Liver (tissue), 9 donors: Measurements from ENCODE around the gene RPS6KA2. TPM values are rescaled to one million over a fixed set of nuclear protein-coding genes. Genes with fewer than 3 reads are reported as not detected.

Experiments
- DNase-seq: peaks from one replicate; pipeline ENCODE4 v3.0.0-alpha.2; 2017; ENCODE audit warnings: low spot score
- H3K27ac ChIP-seq, 2 donors: one replicate each; pipeline ENCODE4 v1.7.0; 2013; ENCODE audit warnings: inconsistent platforms in 2 of 2, low read length in 2 of 2, control low read depth in 1 of 2, low read depth in 1 of 2, mild to moderate bottlenecking in 1 of 2
- H3K27me3 ChIP-seq, 4 donors: one replicate each; pipeline versions ENCODE4 v1.6.1 to v1.7.0; 2013; ENCODE audit warnings: low read length in 3 of 4, inconsistent platforms in 1 of 4, mild to moderate bottlenecking in 1 of 4, moderate library complexity in 1 of 4; ENCODE audit not compliant: control insufficient read depth in 4 of 4, insufficient read depth in 4 of 4
- H3K36me3 ChIP-seq, 4 donors: one replicate each; pipeline versions ENCODE4 v1.6.1 to v1.7.0; 2013; ENCODE audit warnings: low read length in 3 of 4, mild to moderate bottlenecking in 3 of 4, low read depth in 1 of 4, moderate library complexity in 1 of 4; ENCODE audit not compliant: control insufficient read depth in 4 of 4, insufficient read depth in 3 of 4
- H3K4me1 ChIP-seq, 4 donors: one replicate each; pipeline versions ENCODE4 v1.6.1 to v1.7.0; 2013; ENCODE audit warnings: low read length in 3 of 4, mild to moderate bottlenecking in 3 of 4, moderate library complexity in 1 of 4; ENCODE audit not compliant: control insufficient read depth in 4 of 4, insufficient read depth in 4 of 4
- H3K4me3 ChIP-seq, 3 donors: one replicate each; pipeline versions ENCODE4 v1.6.1 to v1.7.0; 2013; ENCODE audit warnings: low read length in 3 of 3, control low read depth in 1 of 3, low read depth in 1 of 3, mild to moderate bottlenecking in 1 of 3
- H3K9ac ChIP-seq, 2 donors: one replicate each; pipeline ENCODE4 v1.7.0; 2013; ENCODE audit warnings: low read length in 2 of 2, mild to moderate bottlenecking in 2 of 2, moderate library complexity in 2 of 2, control low read depth in 1 of 2, low read depth in 1 of 2
- H3K9me3 ChIP-seq, 4 donors: one replicate each; pipeline versions ENCODE4 v1.6.1 to v1.7.0; 2013; ENCODE audit warnings: low read length in 3 of 4; ENCODE audit not compliant: control insufficient read depth in 4 of 4
- ATF3 ChIP-seq: IDR thresholded peaks from 2 replicates; pipeline ENCODE4 v1.6.1; 2016; ENCODE audit warnings: antibody characterized with exemption
- EGR1 ChIP-seq, 2 donors: IDR thresholded peaks; 2 replicates each; pipeline ENCODE4 v1.6.1; 2016 to 2018; ENCODE audit warnings: antibody characterized with exemption in 2 of 2, low read depth in 2 of 2
- FOXA1 ChIP-seq: IDR thresholded peaks from 2 replicates; pipeline ENCODE4 v1.6.1; 2016; ENCODE audit warnings: antibody characterized with exemption
- FOXA2 ChIP-seq: IDR thresholded peaks from 2 replicates; pipeline ENCODE4 v1.6.1; 2016; ENCODE audit warnings: antibody characterized with exemption
- HNF4A ChIP-seq, 2 donors: conservative IDR thresholded peaks; 2 replicates each; pipeline ENCODE4 v1.6.1; 2016; ENCODE audit warnings: antibody characterized with exemption in 2 of 2, mild to moderate bottlenecking in 2 of 2
- HNF4G ChIP-seq: IDR thresholded peaks from 2 replicates; pipeline ENCODE4 v1.6.1; 2016; ENCODE audit warnings: antibody characterized with exemption
- JUND ChIP-seq, 2 donors: IDR thresholded peaks; 2 replicates each; pipeline ENCODE4 v1.6.1; 2016; ENCODE audit warnings: antibody characterized with exemption in 2 of 2
- MAX ChIP-seq: IDR thresholded peaks from 2 replicates; pipeline ENCODE4 v1.6.1; 2016; ENCODE audit warnings: antibody characterized with exemption
- NR2F2 ChIP-seq: IDR thresholded peaks from 2 replicates; pipeline ENCODE4 v1.6.1; 2016; ENCODE audit warnings: antibody characterized with exemption
- RAD21 ChIP-seq, 2 donors: IDR thresholded peaks; 2 replicates each; pipeline ENCODE4 v1.6.1; 2016; ENCODE audit warnings: antibody characterized with exemption in 2 of 2, mild to moderate bottlenecking in 2 of 2
- RXRA ChIP-seq, 2 donors: IDR thresholded peaks; 2 replicates each; pipeline ENCODE4 v1.6.1; 2017 to 2018; ENCODE audit warnings: antibody characterized with exemption in 2 of 2, mild to moderate bottlenecking in 1 of 2
- SP1 ChIP-seq: IDR thresholded peaks from 2 replicates; pipeline ENCODE4 v1.6.1; 2018; ENCODE audit warnings: antibody characterized with exemption, mild to moderate bottlenecking
- TAF1 ChIP-seq: conservative IDR thresholded peaks from 2 replicates; pipeline ENCODE4 v1.6.1; 2016; ENCODE audit warnings: antibody characterized with exemption, mild to moderate bottlenecking
- YY1 ChIP-seq: IDR thresholded peaks from 2 replicates; pipeline ENCODE4 v1.6.1; 2016; ENCODE audit warnings: antibody characterized with exemption, mild to moderate bottlenecking
- WGBS: extraction: QIAGEN DNeasy Blood & Tissue Kit; methylation state at CpG from one replicate; pipeline ENCODE4 v1.1.7; 2013; 5-methylcytosine and 5-hydroxymethylcytosine counted together
- polyA plus RNA-seq, 2 donors: library from polyadenylated mRNA; stranded (reverse) in 1 of 2; unstranded in 1 of 2; fragments of 200-250 nt in 1 of 2; fragments of >200 nt in 1 of 2; fragmentation: Nextera tagmentation in 1 of 2; extraction: Ambion mirVana in 1 of 2; gene quantifications; one replicate each; pipeline versions ENCODE4 v1.2.1 to v1.2.3, GENCODE V29; 2013 to 2015
- total RNA-seq, 2 donors: library from RNA; depleted of rRNA; stranded (reverse); fragments of >200 nt; gene quantifications; one replicate each; pipeline ENCODE4 v1.2.3, GENCODE V29; 2014
- TF ChIP-seq, protein P1 (sequence below): IDR thresholded peaks from 2 replicates; pipeline ENCODE4 v1.6.1; 2016; ENCODE audit warnings: antibody characterized with exemption, mild to moderate bottlenecking
- TF ChIP-seq, protein P2 (sequence below): fragments of 150-350 bp; IDR thresholded peaks from 2 replicates; pipeline ENCODE4 v1.5.1; 2017; ENCODE audit warnings: improper control_type of control experiment, low read depth, low read length; ENCODE audit not compliant: missing input control
- donor health status: healthy.
- donor health status: healthy.
- donor health status: healthy.
- donor health status: healthy.
- donor health status: healthy.

Gene RPS6KA2
- total and polyA plus RNA-seq, 4 donors, result 2.5 to 9.0 (median 5.0) TPM

DNA sequence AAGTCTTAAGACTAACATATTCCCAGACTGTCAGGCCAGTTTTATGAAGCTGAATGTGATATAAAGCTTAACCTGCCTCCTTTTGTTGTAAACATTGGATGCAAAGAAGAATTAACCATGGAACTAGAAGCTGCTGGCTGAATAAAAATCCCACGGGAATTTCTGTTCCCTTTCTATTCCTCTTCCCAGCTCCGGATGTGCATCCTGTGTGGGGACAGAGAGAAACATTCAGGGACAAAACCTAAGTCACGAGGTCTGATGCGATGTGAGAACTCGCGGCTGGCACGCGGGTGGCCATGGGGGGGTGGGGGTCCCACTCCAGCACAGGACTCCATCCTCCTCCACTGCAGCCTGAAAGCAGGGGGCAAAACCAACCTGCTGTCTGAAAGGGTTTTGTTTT is 72.7 kb downstream of the RPS6KA2 start:
- no peak for DNase-seq
- Histone ChIP-seq H3K4me3 (no peak overlapping the region), H3K9me3 (no peaks in the 10 kb centered on the region), H3K4me1 (peaks cover 2 to 24% (median 8%) of the 10 kb centered on the region in 4 donors), H3K36me3 (no peaks in the 10 kb centered on the region), H3K27me3 (no peaks in the 10 kb centered on the region), H3K9ac (no peak overlapping the region), H3K27ac (peak overlapping the region in 1 of 2 donors; percentile 58)
- no peak for TF ChIP-seq FOXA2
- peak; percentile 33 for TF ChIP-seq MAX
- 84% methylated on average over 8 of the region's 8 CpGs for WGBS

GRCh38 chr6:166553563-166554271 is 73.3 kb downstream of the RPS6KA2 start:
- H3K36me3 ChIP-seq, result no peaks in the 10 kb centered on the region
- H3K27me3 ChIP-seq, result no peaks in the 10 kb centered on the region
- no peak overlapping the region for H3K4me3 ChIP-seq
- 59% methylated on average over 13 of the region's 13 CpGs for WGBS
- no peak for DNase-seq
- peaks cover 2 to 24% (median 8%) of the 10 kb centered on the region in 4 donors for H3K4me1 ChIP-seq
- TF ChIP-seq FOXA2 (no peak), HNF4A (conservative IDR thresholded peaks at IDR 0.05) (peak; percentile 37 to 74), RAD21 (IDR thresholded peaks at IDR 0.05) (peak in 1 of 2 donors; percentile 20), SP1 (peak; percentile 2), MAX (peak; percentile 9), HNF4G (no peak), RXRA (IDR thresholded peaks at IDR 0.05) (peak in 1 of 2 donors; percentile 40), NR2F2 (no peak)
- peak overlapping the region; percentile 6 to 58 for H3K27ac ChIP-seq
- H3K9me3 ChIP-seq, result no peaks in the 10 kb centered on the region
- H3K9ac ChIP-seq, result no peak overlapping the region

DNA sequence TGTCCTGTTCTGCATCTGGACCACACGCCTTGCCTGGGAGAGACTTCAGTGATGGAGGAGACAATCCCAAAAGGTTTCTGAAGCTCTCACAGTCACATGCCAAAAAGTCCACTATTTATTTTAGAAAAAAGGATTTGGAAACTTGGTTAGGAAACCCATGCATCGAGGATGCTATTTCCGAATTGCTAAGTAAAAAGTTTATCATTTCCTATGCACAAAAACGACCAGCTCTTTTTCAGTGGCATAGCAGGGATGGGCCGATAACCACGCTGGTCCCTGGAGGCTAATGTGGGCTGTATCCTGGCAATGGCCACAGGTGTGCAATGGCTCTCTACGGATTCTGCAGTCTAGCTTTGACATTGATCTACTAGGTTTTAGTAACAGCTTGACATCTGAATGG is 74.5 kb downstream of the RPS6KA2 start:
- 88% methylated on average over 7 of the region's 7 CpGs for WGBS

DNA sequence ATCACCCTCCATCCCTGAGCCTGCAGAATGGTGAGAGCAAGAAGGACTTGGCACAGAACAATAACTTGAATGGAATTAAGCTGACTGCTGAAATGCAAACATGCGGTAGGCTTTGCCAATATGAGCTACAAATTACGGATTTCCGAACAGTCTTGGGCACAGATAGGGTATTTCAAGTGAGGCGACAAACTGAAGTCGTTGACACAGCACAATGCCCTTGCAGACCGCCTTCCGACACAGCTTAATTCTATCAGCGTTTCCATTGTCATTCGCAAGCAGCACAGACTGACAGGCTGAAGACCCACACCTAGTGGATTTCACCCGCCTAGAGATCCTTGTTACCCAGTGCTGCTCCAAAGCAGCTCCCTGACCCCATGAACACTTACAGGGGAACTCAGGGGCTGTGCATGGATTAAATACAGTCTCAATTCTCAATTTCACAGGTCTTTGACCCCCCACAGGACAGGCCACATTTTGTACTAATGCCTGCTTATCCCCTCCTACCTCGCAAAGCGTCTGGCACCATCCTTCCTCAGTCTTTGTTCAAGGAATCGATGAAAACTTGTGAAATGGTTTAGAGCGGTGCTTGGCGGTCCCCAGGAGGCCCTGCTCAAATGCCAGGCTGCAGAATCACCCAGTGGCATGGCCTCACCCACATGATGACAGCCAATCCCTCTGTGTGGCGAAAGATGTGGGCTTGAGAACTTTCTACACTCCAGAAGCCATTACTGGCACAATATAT is 75.1 kb downstream of the RPS6KA2 start:
- Histone ChIP-seq H3K36me3 (no peaks in the 10 kb centered on the region), H3K9me3 (no peaks in the 10 kb centered on the region), H3K9ac (no peak overlapping the region), H3K4me1 (peaks cover 2 to 18% (median 8%) of the 10 kb centered on the region in 4 donors), H3K27ac (no peak overlapping the region), H3K27me3 (no peaks in the 10 kb centered on the region), H3K4me3 (no peak overlapping the region)
- DNase-seq, result no peak
- 82% methylated on average over 16 of the region's 16 CpGs for WGBS
- TF ChIP-seq TAF1 (no peak), FOXA1 (no peak), MAX (no peak), EGR1 (IDR thresholded peaks at IDR 0.05; ENCODE audit: low read depth in 2 of 2) (no peak), SP1 (no peak), ATF3 (no peak), JUND (IDR thresholded peaks at IDR 0.05) (no peak), YY1 (no peak)
- TF ChIP-seq, protein P1, sequence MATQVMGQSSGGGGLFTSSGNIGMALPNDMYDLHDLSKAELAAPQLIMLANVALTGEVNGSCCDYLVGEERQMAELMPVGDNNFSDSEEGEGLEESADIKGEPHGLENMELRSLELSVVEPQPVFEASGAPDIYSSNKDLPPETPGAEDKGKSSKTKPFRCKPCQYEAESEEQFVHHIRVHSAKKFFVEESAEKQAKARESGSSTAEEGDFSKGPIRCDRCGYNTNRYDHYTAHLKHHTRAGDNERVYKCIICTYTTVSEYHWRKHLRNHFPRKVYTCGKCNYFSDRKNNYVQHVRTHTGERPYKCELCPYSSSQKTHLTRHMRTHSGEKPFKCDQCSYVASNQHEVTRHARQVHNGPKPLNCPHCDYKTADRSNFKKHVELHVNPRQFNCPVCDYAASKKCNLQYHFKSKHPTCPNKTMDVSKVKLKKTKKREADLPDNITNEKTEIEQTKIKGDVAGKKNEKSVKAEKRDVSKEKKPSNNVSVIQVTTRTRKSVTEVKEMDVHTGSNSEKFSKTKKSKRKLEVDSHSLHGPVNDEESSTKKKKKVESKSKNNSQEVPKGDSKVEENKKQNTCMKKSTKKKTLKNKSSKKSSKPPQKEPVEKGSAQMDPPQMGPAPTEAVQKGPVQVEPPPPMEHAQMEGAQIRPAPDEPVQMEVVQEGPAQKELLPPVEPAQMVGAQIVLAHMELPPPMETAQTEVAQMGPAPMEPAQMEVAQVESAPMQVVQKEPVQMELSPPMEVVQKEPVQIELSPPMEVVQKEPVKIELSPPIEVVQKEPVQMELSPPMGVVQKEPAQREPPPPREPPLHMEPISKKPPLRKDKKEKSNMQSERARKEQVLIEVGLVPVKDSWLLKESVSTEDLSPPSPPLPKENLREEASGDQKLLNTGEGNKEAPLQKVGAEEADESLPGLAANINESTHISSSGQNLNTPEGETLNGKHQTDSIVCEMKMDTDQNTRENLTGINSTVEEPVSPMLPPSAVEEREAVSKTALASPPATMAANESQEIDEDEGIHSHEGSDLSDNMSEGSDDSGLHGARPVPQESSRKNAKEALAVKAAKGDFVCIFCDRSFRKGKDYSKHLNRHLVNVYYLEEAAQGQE, result no peak
- TF ChIP-seq, protein P2, sequence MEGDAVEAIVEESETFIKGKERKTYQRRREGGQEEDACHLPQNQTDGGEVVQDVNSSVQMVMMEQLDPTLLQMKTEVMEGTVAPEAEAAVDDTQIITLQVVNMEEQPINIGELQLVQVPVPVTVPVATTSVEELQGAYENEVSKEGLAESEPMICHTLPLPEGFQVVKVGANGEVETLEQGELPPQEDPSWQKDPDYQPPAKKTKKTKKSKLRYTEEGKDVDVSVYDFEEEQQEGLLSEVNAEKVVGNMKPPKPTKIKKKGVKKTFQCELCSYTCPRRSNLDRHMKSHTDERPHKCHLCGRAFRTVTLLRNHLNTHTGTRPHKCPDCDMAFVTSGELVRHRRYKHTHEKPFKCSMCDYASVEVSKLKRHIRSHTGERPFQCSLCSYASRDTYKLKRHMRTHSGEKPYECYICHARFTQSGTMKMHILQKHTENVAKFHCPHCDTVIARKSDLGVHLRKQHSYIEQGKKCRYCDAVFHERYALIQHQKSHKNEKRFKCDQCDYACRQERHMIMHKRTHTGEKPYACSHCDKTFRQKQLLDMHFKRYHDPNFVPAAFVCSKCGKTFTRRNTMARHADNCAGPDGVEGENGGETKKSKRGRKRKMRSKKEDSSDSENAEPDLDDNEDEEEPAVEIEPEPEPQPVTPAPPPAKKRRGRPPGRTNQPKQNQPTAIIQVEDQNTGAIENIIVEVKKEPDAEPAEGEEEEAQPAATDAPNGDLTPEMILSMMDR, result no peak

More for the DNA sequence above, 74.5 kb downstream of the RPS6KA2 start:
- no peak for TF ChIP-seq EGR1 (IDR thresholded peaks at IDR 0.05; ENCODE audit: low read depth in 2 of 2)
- Histone ChIP-seq H3K9ac (no peak overlapping the region), H3K4me3 (no peak overlapping the region), H3K27me3 (no peaks in the 10 kb centered on the region), H3K36me3 (no peaks in the 10 kb centered on the region), H3K9me3 (no peaks in the 10 kb centered on the region), H3K4me1 (peaks cover 2 to 24% (median 8%) of the 10 kb centered on the region in 4 donors), H3K27ac (no peak overlapping the region)
- DNase-seq, result no peak
